Measurements from ENCODE around the gene OR2M7. TPM values are rescaled to one million over a fixed set of nuclear protein-coding genes. Genes with fewer than 3 reads are reported as not detected.

OR2M7 gene
- total and polyA plus RNA-seq, 2 of the 8 experiments (the other 6 are each of a cell fraction or from before 2014, with no cell fraction given), result not detected

- TF ChIP-seq CHD2 (IDR thresholded peaks at IDR 0.05; ENCODE audit: low read length) (no peak), EGR1 (IDR thresholded peaks at IDR 0.05; ENCODE audit: borderline replicate concordance, low read depth, low read length) (no peak), HDAC6 (IDR thresholded peaks at IDR 0.05; ENCODE audit: low read depth, low read length) (no peak), NANOG (IDR thresholded peaks at IDR 0.05; ENCODE audit: insufficient read depth, low read depth, low read length, poor library complexity, severe bottlenecking) (no peak), CBX8 (IDR thresholded peaks at IDR 0.05; ENCODE audit: borderline replicate concordance, low read depth, low read length) (no peak), KDM5A (IDR thresholded peaks at IDR 0.05; ENCODE audit: low read length) (no peak), TEAD4 (IDR thresholded peaks at IDR 0.05; ENCODE audit: low read depth, low read length) (no peak), SIRT6 (IDR thresholded peaks at IDR 0.05; ENCODE audit: low read length) (no peak), ATF3 (IDR thresholded peaks at IDR 0.05; ENCODE audit: insufficient read depth, low read depth, low read length) (no peak), TBP (IDR thresholded peaks at IDR 0.05; ENCODE audit: low read depth, low read length) (no peak), BCL11A (IDR thresholded peaks at IDR 0.05; ENCODE audit: low read depth in 2 of 2, low read length in 2 of 2) (no peak)
Measured at GRCh38 chr1:248366609-248367008, 42.2 kb upstream of the OR2M7 start (continued).
